Astrocyte (in vitro differentiated cells and primary cell): ENCODE measurements around the gene PPP1R12B.

ENCODE experiments used
- EZH2 ChIP-seq: IDR thresholded peaks from 2 replicates; pipeline ENCODE4 v1.6.1; 2012; ENCODE audit warnings: mild to moderate bottlenecking, low read length, inconsistent platforms; ENCODE audit not compliant: insufficient read depth
- TF ChIP-seq, protein P1 (sequence below): IDR thresholded peaks from 2 replicates; pipeline ENCODE4 v1.5.1; 2011; ENCODE audit warnings: low read depth, mild to moderate bottlenecking, inconsistent platforms, low read length, moderate library complexity; ENCODE audit not compliant: insufficient read depth

DNA sequence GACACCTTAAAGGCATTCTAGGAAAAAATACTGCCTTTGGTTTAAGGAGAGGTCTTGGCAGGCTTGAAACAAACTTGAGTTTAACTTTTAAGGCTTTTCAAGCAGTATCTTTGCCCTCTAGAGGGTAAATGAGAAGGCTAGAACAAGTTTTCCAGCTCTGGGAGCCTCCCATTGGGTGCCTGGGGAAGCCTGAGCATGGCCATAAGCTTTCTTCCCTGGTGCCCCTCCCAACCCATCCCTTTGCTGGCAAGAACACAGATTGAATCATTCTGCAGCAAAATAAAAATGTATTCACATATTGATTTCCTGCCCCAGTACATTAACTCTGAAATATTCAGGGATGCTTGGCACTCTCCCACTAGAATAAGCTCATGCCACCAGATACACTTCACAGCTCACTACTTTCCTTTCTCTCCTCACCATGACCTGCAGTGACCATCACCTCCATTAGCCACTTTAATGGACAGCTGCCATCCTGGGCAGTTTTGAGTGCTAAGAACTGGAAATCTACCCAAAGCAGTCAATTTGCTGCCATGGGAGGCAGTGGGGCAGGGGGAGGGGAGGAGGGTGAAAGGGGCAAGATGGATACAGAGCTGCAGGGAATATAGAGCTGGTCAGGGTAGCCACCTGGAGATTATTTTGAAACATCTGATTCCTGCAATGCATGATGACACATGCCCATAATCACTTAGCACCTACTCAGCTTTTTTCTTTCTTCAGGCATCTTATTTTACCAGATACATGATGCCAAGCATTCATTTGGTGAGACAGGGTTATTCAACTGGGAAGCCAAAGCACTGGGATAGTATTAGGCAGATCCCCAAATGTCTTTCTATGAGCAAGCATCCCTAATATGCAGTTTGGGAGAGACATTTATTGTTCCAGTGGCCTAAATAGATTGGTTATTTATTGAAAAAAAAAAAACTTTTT, 221.2 kb downstream of the PPP1R12B start:
- TF ChIP-seq, protein P1, sequence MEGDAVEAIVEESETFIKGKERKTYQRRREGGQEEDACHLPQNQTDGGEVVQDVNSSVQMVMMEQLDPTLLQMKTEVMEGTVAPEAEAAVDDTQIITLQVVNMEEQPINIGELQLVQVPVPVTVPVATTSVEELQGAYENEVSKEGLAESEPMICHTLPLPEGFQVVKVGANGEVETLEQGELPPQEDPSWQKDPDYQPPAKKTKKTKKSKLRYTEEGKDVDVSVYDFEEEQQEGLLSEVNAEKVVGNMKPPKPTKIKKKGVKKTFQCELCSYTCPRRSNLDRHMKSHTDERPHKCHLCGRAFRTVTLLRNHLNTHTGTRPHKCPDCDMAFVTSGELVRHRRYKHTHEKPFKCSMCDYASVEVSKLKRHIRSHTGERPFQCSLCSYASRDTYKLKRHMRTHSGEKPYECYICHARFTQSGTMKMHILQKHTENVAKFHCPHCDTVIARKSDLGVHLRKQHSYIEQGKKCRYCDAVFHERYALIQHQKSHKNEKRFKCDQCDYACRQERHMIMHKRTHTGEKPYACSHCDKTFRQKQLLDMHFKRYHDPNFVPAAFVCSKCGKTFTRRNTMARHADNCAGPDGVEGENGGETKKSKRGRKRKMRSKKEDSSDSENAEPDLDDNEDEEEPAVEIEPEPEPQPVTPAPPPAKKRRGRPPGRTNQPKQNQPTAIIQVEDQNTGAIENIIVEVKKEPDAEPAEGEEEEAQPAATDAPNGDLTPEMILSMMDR: no peak
- TF ChIP-seq EZH2: no peak
